Mucosa of stomach (tissue), 1 donor: ENCODE measurements around the gene ANP32A.

Experiments
- H3K27me3 ChIP-seq: one replicate; pipeline ENCODE4 v1.7.0; 2013; ENCODE audit warnings: mild to moderate bottlenecking, low read length; ENCODE audit not compliant: control insufficient read depth, insufficient read depth
- H3K36me3 ChIP-seq: one replicate; pipeline ENCODE4 v1.7.0; 2013; ENCODE audit warnings: low read length; ENCODE audit not compliant: control insufficient read depth, insufficient read depth
- H3K4me1 ChIP-seq: one replicate; pipeline ENCODE4 v1.7.0; 2013; ENCODE audit warnings: mild to moderate bottlenecking, low read length; ENCODE audit not compliant: control insufficient read depth, insufficient read depth
- H3K4me3 ChIP-seq: one replicate; pipeline ENCODE4 v1.7.0; 2013; ENCODE audit warnings: low read length
- H3K9ac ChIP-seq: one replicate; pipeline ENCODE4 v1.7.0; 2013; ENCODE audit warnings: mild to moderate bottlenecking, low read length, moderate library complexity
- H3K9me3 ChIP-seq: one replicate; pipeline ENCODE4 v1.7.0; 2013; ENCODE audit warnings: mild to moderate bottlenecking, low read length, moderate library complexity; ENCODE audit not compliant: control insufficient read depth
- donor health status: Pancreatic carcinoma.

The ANP32A gene

GRCh38 chr15:68818066-68818768, 2.5 kb downstream of the ANP32A start:
- Histone ChIP-seq H3K9ac (peak overlapping the region; percentile 94), H3K4me3 (peak overlapping the region; percentile 47), H3K9me3 (no peaks in the 10 kb centered on the region), H3K36me3 (no peaks in the 10 kb centered on the region), H3K4me1 (peaks cover 25% of the 10 kb centered on the region), H3K27me3 (no peaks in the 10 kb centered on the region)

GRCh38 chr15:68817304-68818065, 3.2 kb downstream of the ANP32A start:
- H3K4me1 ChIP-seq = peaks cover 23% of the 10 kb centered on the region
- H3K27me3 ChIP-seq = no peaks in the 10 kb centered on the region
- H3K9me3 ChIP-seq = no peaks in the 10 kb centered on the region
- H3K36me3 ChIP-seq = no peaks in the 10 kb centered on the region
- peak overlapping the region; percentile 94 for H3K9ac ChIP-seq
- H3K4me3 ChIP-seq = peak overlapping the region; percentile 73

GRCh38 chr15:68816795-68817303, 3.8 kb downstream of the ANP32A start:
- Histone ChIP-seq H3K9ac (peak overlapping the region; percentile 94), H3K9me3 (no peaks in the 10 kb centered on the region), H3K4me3 (peak overlapping the region; percentile 73), H3K4me1 (peaks cover 29% of the 10 kb centered on the region), H3K36me3 (no peaks in the 10 kb centered on the region), H3K27me3 (no peaks in the 10 kb centered on the region)

- Histone ChIP-seq H3K9me3 (no peaks in the 10 kb centered on the region), H3K4me1 (peaks cover 31% of the 10 kb centered on the region), H3K4me3 (no peak overlapping the region), H3K9ac (no peak overlapping the region), H3K27me3 (no peaks in the 10 kb centered on the region), H3K36me3 (no peaks in the 10 kb centered on the region)
Measured at GRCh38 chr15:68816158-68816557, 4.5 kb downstream of the ANP32A start.

GRCh38 chr15:68815598-68815997, 5.1 kb downstream of the ANP32A start:
- Histone ChIP-seq H3K4me3 (no peak overlapping the region), H3K4me1 (peaks cover 31% of the 10 kb centered on the region), H3K36me3 (no peaks in the 10 kb centered on the region), H3K9me3 (no peaks in the 10 kb centered on the region), H3K27me3 (no peaks in the 10 kb centered on the region), H3K9ac (no peak overlapping the region)

GRCh38 chr15:68814596-68814995, 6.1 kb downstream of the ANP32A start:
- no peak overlapping the region for H3K4me3 ChIP-seq
- H3K9me3 ChIP-seq = no peaks in the 10 kb centered on the region
- H3K27me3 ChIP-seq = no peaks in the 10 kb centered on the region
- H3K36me3 ChIP-seq = no peaks in the 10 kb centered on the region
- peaks cover 31% of the 10 kb centered on the region for H3K4me1 ChIP-seq
- H3K9ac ChIP-seq = no peak overlapping the region

- Histone ChIP-seq H3K4me3 (no peak overlapping the region), H3K36me3 (no peaks in the 10 kb centered on the region), H3K9me3 (no peaks in the 10 kb centered on the region), H3K9ac (no peak overlapping the region), H3K27me3 (no peaks in the 10 kb centered on the region), H3K4me1 (peaks cover 31% of the 10 kb centered on the region)
Measured at GRCh38 chr15:68812597-68813431, 7.9 kb downstream of the ANP32A start.

GRCh38 chr15:68812069-68812468, 8.6 kb downstream of the ANP32A start:
- Histone ChIP-seq H3K9ac (no peak overlapping the region), H3K9me3 (no peaks in the 10 kb centered on the region), H3K4me3 (no peak overlapping the region), H3K4me1 (peaks cover 32% of the 10 kb centered on the region), H3K27me3 (no peaks in the 10 kb centered on the region), H3K36me3 (no peaks in the 10 kb centered on the region)

- no peaks in the 10 kb centered on the region for H3K9me3 ChIP-seq
- no peaks in the 10 kb centered on the region for H3K36me3 ChIP-seq
- no peak overlapping the region for H3K9ac ChIP-seq
- H3K4me1 ChIP-seq = peaks cover 25% of the 10 kb centered on the region
- no peak overlapping the region for H3K4me3 ChIP-seq
- no peaks in the 10 kb centered on the region for H3K27me3 ChIP-seq
Measured at GRCh38 chr15:68809517-68809916, 11.2 kb downstream of the ANP32A start.

GRCh38 chr15:68808770-68809169, 11.9 kb downstream of the ANP32A start:
- no peak overlapping the region for H3K4me3 ChIP-seq
- no peaks in the 10 kb centered on the region for H3K36me3 ChIP-seq
- H3K4me1 ChIP-seq = peaks cover 25% of the 10 kb centered on the region

GRCh38 chr15:68808091-68808490, 12.6 kb downstream of the ANP32A start:
- no peak overlapping the region for H3K4me3 ChIP-seq
- H3K9ac ChIP-seq = no peak overlapping the region
- H3K4me1 ChIP-seq = peaks cover 22% of the 10 kb centered on the region
- H3K9me3 ChIP-seq = no peaks in the 10 kb centered on the region
- H3K36me3 ChIP-seq = no peaks in the 10 kb centered on the region
- H3K27me3 ChIP-seq = no peaks in the 10 kb centered on the region

More at GRCh38 chr15:68808770-68809169, 11.9 kb downstream of the ANP32A start:
- Histone ChIP-seq H3K9me3 (no peaks in the 10 kb centered on the region), H3K9ac (no peak overlapping the region), H3K27me3 (no peaks in the 10 kb centered on the region)
